Measurements from ENCODE around the gene PAFAH1B2. TPM values are rescaled to one million over a fixed set of nuclear protein-coding genes. Genes with fewer than 3 reads are reported as not detected.
A peak's percentile ranks its signal among the peaks of the same experiment; 100 is the strongest.

PAFAH1B2 gene
- total RNA-seq: 128 and 130 TPM in 2 replicates
- polyA plus RNA-seq: 29.1 and 34.2 TPM in 2 replicates
- 47.4 and 49.2 TPM in 2 replicates for polyA plus RNA-seq (2011; cell fraction: cytosol; rRNA removed)
- 32.4 and 35.7 TPM in 2 replicates for polyA plus RNA-seq (2011; cell fraction: nucleus; rRNA removed)
- 52.6 and 63.5 TPM in 2 replicates for polyA plus RNA-seq (2012)
- polyA minus RNA-seq: 167 and 180 TPM in 2 replicates
- polyA minus RNA-seq (2011; cell fraction: cytosol; rRNA and poly(A)+ RNA removed): 43.7 TPM
- 31.8 and 46.3 TPM in 2 replicates for polyA minus RNA-seq (2011; cell fraction: nucleus; rRNA and poly(A)+ RNA removed)
- Bru-seq, nascent RNA: percentile 92 among the genes with signal in this experiment
- percentile 98 among the genes with signal in this experiment for BruChase-seq, experiment 1, labeled RNA remaining after a 6-hour chase
- percentile 96 among the genes with signal in this experiment for BruChase-seq, experiment 2, labeled RNA remaining after a 2-hour chase
- long read RNA-seq, full-length matches to known transcripts: 44 of 69 reads
- long read RNA-seq, partial matches to known transcripts: 5 of 69 reads
- long read RNA-seq, other reads (novel, unspliced or antisense): 20 of 69 reads

GRCh38 chr11:117143871-117144476, at the start of gene PAFAH1B2:
TSS of gene PAFAH1B2 (plus strand) at chr11:117144287. CDS start at chr11:117152448, 8,161 bp downstream.
- no peaks in the 10 kb centered on the region for H3K9me3 ChIP-seq (replicated peaks; ENCODE audit: control insufficient read depth, insufficient read depth, low read length)
- intact Hi-C loops (cut with micrococcal nuclease) (loop anchor here (1.0 kb wide), 1 partner anchor 371 kb away; no protein-coding TSS in a partner anchor), dilution Hi-C loops (cut with MboI; ENCODE audit: extremely low pct_ligation_motif_present, low sequenced_read_pairs) (no loop called here)
- H3K79me2 ChIP-seq (ENCODE audit: control insufficient read depth, insufficient read depth, low read length): peaks cover 46% of the 10 kb centered on the region
- ChIA-PET CTCF (interaction anchor here (0.6 to 3.5 kb wide), 13 partner anchors 9 to 412 kb away, joined by 3 to 31 read pairs (median 6); partner anchors contain the start of genes APOA5, PCSK7, RNF214 and SIDT2), POLR2A (interaction anchor here (0.6 to 0.7 kb wide), 3 partner anchors 26 to 373 kb away, joined by 3 to 6 read pairs (median 3); no protein-coding TSS in a partner anchor)
- peak within 1 kb of the TSS; percentile 70 for H2AFZ ChIP-seq (ENCODE audit: low read depth, low read length)
- BruUV-seq (replicated peaks): TSS peak; percentile 96
- peaks cover 4% of the 10 kb centered on the region for H4K20me1 ChIP-seq (replicated peaks; ENCODE audit: control insufficient read depth, extremely low read depth, insufficient read depth, low read length)
- peak; percentile 90 for DNase-seq (ENCODE audit: low read depth, low spot score)
- TF ChIP-seq POLR2A (IDR thresholded peaks at IDR 0.05; ENCODE audit: low read depth, low read length) (peak; percentile 91), GATA2 (IDR thresholded peaks at IDR 0.05; ENCODE audit: insufficient read depth, insufficient read length, low read depth, low read length) (no peak), POLR2AphosphoS5 (IDR thresholded peaks at IDR 0.05; ENCODE audit: insufficient read depth, low read depth, low read length) (peak; percentile 94), EZH2 (IDR thresholded peaks at IDR 0.05; ENCODE audit: borderline replicate concordance, low read depth, low read length, severe bottlenecking) (no peak)
- TF ChIP-seq, protein P1, sequence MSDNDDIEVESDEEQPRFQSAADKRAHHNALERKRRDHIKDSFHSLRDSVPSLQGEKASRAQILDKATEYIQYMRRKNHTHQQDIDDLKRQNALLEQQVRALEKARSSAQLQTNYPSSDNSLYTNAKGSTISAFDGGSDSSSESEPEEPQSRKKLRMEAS (IDR thresholded peaks at IDR 0.05; ENCODE audit: insufficient read depth, insufficient read length): no peak
- TF ChIP-seq, protein P2, sequence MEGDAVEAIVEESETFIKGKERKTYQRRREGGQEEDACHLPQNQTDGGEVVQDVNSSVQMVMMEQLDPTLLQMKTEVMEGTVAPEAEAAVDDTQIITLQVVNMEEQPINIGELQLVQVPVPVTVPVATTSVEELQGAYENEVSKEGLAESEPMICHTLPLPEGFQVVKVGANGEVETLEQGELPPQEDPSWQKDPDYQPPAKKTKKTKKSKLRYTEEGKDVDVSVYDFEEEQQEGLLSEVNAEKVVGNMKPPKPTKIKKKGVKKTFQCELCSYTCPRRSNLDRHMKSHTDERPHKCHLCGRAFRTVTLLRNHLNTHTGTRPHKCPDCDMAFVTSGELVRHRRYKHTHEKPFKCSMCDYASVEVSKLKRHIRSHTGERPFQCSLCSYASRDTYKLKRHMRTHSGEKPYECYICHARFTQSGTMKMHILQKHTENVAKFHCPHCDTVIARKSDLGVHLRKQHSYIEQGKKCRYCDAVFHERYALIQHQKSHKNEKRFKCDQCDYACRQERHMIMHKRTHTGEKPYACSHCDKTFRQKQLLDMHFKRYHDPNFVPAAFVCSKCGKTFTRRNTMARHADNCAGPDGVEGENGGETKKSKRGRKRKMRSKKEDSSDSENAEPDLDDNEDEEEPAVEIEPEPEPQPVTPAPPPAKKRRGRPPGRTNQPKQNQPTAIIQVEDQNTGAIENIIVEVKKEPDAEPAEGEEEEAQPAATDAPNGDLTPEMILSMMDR (IDR thresholded peaks at IDR 0.05; ENCODE audit: extremely low read depth in 1 of 2, insufficient read depth in 1 of 2, low read depth in 1 of 2, low read length in 2 of 2): no peak
- H3K4me2 ChIP-seq (ENCODE audit: insufficient read depth, low read length): peak within 1 kb of the TSS; percentile 60
- no peaks in the 10 kb centered on the region for H3K36me3 ChIP-seq (ENCODE audit: control insufficient read depth in 2 of 2, extremely low read depth in 1 of 2, insufficient read depth in 2 of 2, low read length in 2 of 2)
- H3K9ac ChIP-seq (replicated peaks; ENCODE audit: extremely low read depth, insufficient read depth, low read length): peak within 1 kb of the TSS; percentile 82
- H3K4me3 ChIP-seq (replicated peaks in 1 of 3; ENCODE audit: insufficient read depth in 1 of 3, low read depth in 1 of 3, low read length in 3 of 3): peak within 1 kb of the TSS; percentile 79 to 95 (median 90)
- no peaks in the 10 kb centered on the region for H3K9me1 ChIP-seq (replicated peaks; ENCODE audit: control insufficient read depth, extremely low read depth, insufficient read depth, low read length)
- peak within 1 kb of the TSS; percentile 33 for H3K27ac ChIP-seq (ENCODE audit: insufficient read depth, low read depth, low read length)
- no peak for FAIRE-seq
- H3K4me1 ChIP-seq (ENCODE audit: control insufficient read depth, extremely low read depth, insufficient read depth, low read length): peaks cover 11% of the 10 kb centered on the region
- H3K27me3 ChIP-seq (ENCODE audit: control insufficient read depth in 2 of 2, insufficient read depth in 2 of 2, low read length in 2 of 2): no peaks in the 10 kb centered on the region

Measured in endothelial cell of umbilical vein (primary cell).